Ovary (tissue), 3 donors: ENCODE data around the gene IGFBP2.

Source experiments
- POLR2A ChIP-seq: fragments of 450-650 bp; IDR thresholded peaks from one replicate; pipeline ENCODE4 v1.6.1; 2017; ENCODE audit warnings: antibody characterized with exemption, mild to moderate bottlenecking, moderate library complexity
- TF ChIP-seq, protein P1 (sequence below), 3 donors: fragments of 450-650 bp in 2 of 3; fragments of 200-600 bp in 1 of 3; IDR thresholded peaks; one replicate each; pipeline versions ENCODE4 v1.5.1 to v1.8.0; 2016 to 2022; ENCODE audit warnings: antibody characterized with exemption in 3 of 3, mild to moderate bottlenecking in 1 of 3
- donor health status: DM: no; HTN: no; CAD: no.

DNA sequence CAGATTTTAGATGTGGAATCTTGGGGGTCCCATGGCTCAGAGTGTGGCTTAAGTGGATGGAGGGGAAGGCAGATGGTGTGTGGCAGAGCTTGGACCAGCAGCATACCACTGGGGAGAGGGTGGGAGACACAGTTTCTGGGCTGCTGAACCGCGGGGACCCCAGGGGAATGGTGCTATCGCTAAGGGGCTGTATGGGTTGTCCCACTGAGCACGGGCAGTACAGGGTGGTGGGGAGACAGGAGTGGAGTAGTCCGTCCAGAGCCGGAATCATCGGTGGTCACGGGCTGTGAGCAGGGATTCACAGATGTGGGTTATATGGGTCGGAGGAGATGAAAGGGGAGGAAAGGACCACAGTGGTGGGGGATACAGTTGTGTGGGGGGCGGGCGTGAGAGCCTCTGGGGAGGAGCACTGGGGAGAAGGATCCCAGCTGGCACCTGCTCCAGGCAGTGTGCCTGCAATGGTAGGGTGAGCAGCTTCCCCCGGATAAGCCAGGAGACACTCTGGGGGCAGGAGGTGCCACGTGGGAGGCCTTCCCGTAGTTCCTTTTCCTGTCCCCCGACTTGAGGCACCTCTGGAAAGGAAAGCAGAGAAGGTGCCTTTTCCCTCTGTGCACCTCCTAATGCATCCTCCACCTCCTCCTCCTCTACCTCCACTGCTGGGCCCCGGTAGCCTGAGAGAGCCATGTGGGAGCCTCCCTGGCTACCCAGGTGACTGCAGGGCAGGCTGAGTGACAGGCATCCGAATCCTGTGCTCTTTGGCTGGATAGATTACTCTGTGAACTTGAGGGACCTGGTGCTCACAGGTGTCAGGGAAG, 37.3 kb downstream of the IGFBP2 start:
- TF ChIP-seq, protein P1, sequence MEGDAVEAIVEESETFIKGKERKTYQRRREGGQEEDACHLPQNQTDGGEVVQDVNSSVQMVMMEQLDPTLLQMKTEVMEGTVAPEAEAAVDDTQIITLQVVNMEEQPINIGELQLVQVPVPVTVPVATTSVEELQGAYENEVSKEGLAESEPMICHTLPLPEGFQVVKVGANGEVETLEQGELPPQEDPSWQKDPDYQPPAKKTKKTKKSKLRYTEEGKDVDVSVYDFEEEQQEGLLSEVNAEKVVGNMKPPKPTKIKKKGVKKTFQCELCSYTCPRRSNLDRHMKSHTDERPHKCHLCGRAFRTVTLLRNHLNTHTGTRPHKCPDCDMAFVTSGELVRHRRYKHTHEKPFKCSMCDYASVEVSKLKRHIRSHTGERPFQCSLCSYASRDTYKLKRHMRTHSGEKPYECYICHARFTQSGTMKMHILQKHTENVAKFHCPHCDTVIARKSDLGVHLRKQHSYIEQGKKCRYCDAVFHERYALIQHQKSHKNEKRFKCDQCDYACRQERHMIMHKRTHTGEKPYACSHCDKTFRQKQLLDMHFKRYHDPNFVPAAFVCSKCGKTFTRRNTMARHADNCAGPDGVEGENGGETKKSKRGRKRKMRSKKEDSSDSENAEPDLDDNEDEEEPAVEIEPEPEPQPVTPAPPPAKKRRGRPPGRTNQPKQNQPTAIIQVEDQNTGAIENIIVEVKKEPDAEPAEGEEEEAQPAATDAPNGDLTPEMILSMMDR (IDR thresholded peaks at IDR 0.05), result no peak
- no peak for TF ChIP-seq POLR2A
